ENCODE data around the gene LTBP1. TPM values are rescaled to one million over a fixed set of nuclear protein-coding genes. Genes with fewer than 3 reads are reported as not detected.

Gene LTBP1
- total and polyA plus RNA-seq, 2 of the 13 experiments (the other 11 are each of a cell fraction or from before 2014, with no cell fraction given) = 0.12 to 0.22 TPM

DNA sequence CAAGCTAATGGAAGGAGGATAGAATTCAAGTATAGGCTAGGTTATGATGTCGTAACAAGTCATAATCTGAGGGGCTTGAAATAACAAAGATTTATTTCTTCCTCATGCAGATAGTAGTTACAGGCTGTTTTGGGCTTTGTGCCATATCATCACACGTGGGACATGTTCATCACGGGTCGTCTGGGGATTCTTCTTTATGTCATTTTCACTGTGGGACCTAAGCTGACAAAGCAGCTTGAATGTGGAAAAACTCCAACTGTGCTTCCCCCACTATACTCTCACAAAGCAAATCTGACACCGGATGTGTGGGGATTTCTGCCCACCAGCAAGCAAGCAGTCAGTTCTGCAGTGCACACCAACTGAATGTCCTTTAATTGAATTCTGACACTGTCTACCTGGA is 124.8 kb downstream of the LTBP1 start (continued):
- TF ChIP-seq, protein P1, sequence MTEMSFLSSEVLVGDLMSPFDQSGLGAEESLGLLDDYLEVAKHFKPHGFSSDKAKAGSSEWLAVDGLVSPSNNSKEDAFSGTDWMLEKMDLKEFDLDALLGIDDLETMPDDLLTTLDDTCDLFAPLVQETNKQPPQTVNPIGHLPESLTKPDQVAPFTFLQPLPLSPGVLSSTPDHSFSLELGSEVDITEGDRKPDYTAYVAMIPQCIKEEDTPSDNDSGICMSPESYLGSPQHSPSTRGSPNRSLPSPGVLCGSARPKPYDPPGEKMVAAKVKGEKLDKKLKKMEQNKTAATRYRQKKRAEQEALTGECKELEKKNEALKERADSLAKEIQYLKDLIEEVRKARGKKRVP (CRISPR knock-in tag; IDR thresholded peaks at IDR 0.05) = no peak
- TF ChIP-seq ZNF549 (CRISPR knock-in tag; IDR thresholded peaks at IDR 0.05) (no peak), GATAD2A (CRISPR knock-in tag; IDR thresholded peaks at IDR 0.05) (no peak)

DNA sequence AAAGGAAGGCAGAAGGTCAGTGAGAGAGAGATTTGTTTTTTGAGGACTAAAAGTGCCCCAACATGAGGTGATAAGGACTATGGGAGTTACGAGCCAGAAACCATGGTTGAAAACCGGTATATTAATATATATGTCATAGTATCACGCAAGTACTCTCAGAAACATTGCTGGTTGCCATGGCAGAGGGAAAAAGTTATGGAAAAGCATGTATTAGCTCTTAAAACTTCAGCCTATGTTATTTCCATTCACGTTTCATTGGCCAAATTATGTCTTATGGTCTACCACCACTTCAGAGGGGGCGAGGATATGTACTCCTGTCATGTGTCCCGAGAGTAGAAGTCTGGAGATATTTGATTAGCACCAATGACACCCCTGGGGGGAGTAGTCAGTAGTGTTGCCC is 125.9 kb downstream of the LTBP1 start:
- Histone ChIP-seq H3K9me3 (ENCODE audit: low read length) (no peaks in the 10 kb centered on the region), H3K36me3 (replicated peaks in 1 of 2; ENCODE audit: control insufficient read depth in 1 of 2, insufficient read depth in 2 of 2, low read length in 2 of 2) (no peaks in the 10 kb centered on the region), H3K9ac (ENCODE audit: insufficient read depth, low read depth, low read length) (no peak overlapping the region), H3K4me1 (ENCODE audit: insufficient read depth, low read length) (no peaks in the 10 kb centered on the region), H3K79me2 (ENCODE audit: insufficient read depth, low read length) (no peaks in the 10 kb centered on the region), H2AFZ (ENCODE audit: low read length) (no peak overlapping the region), H3K27me3 (ENCODE audit: control insufficient read depth in 1 of 2, insufficient read depth in 2 of 2, low read length in 2 of 2) (peaks cover 0 to 13% of the 10 kb centered on the region in 2 experiments; a peak in 2 of 5 replicates), H3K4me3 (replicated peaks in 1 of 3; ENCODE audit: insufficient read depth in 1 of 3, low read depth in 2 of 3, low read length in 3 of 3) (no peak overlapping the region), H3K27ac (ENCODE audit: extremely low read length, insufficient read depth, low read length) (no peak overlapping the region), H3K4me2 (ENCODE audit: low read depth, low read length) (no peak overlapping the region), H4K20me1 (ENCODE audit: insufficient read depth, low read length) (no peaks in the 10 kb centered on the region)
- POLR2A ChIA-PET = no interaction called here
- no peak for FAIRE-seq
- BruUV-seq (replicated peaks) = no TSS peak
- intact Hi-C loops (cut with micrococcal nuclease; ENCODE audit: unreplicated experiment) (no loop called here), in situ Hi-C loops (cut with HindIII; ENCODE audit: extremely low pct_ligation_motif_present, low pct_unique_long_range_greater_than_20kb) (no loop called here)
- TF ChIP-seq, protein P2, sequence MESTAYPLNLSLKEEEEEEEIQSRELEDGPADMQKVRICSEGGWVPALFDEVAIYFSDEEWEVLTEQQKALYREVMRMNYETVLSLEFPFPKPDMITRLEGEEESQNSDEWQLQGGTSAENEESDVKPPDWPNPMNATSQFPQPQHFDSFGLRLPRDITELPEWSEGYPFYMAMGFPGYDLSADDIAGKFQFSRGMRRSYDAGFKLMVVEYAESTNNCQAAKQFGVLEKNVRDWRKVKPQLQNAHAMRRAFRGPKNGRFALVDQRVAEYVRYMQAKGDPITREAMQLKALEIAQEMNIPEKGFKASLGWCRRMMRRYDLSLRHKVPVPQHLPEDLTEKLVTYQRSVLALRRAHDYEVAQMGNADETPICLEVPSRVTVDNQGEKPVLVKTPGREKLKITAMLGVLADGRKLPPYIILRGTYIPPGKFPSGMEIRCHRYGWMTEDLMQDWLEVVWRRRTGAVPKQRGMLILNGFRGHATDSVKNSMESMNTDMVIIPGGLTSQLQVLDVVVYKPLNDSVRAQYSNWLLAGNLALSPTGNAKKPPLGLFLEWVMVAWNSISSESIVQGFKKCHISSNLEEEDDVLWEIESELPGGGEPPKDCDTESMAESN (CRISPR knock-in tag; conservative IDR thresholded peaks at IDR 0.05) = no peak
- TF ChIP-seq DPF2 (CRISPR knock-in tag; IDR thresholded peaks at IDR 0.05; ENCODE audit: borderline replicate concordance, low read depth) (no peak), ASH2L (IDR thresholded peaks at IDR 0.05; ENCODE audit: insufficient read length, low read depth, low read length) (no peak), STAG1 (CRISPR knock-in tag; IDR thresholded peaks at IDR 0.05) (no peak)
- ATAC-seq = no peak
- no peak for DNase-seq (ENCODE audit: low spot score)
- WGBS (ENCODE audit: low lambda C conversion rate) = 2% methylated on average over 6 of the region's 6 CpGs
- CTCF ChIA-PET (ENCODE audit: low intra/inter-chr PET ratio, low total read pairs) = no interaction called here

All from HepG2 (cell line).